Cerebellar nuclear complex (tissue), 1 donor: ENCODE results near the gene EID1.
"Not testable (repeated sequence)": the region's sequence is repeated elsewhere in the genome, so short reads cannot be mapped to it uniquely, and the experiment has no call there.

Experiments
- DNase-seq, 2 experiments: peaks; one replicate each; lab custom pipeline; 2025; lab: John Stamatoyannopoulos, UW

The EID1 gene

GRCh38 chr15:48877630-48878595 lies at the start of gene EID1:
Gene EID1 (plus strand): TSS chr15:48878134. CDS start chr15:48878177, 43 bp downstream.
- peak in 1 of 2 experiments; percentile 45 for DNase-seq

GRCh38 chr15:48828471-48828870 lies 49.5 kb upstream of the EID1 start:
- DNase-seq: no peak

GRCh38 chr15:48828906-48829305 lies 49.0 kb upstream of the EID1 start:
- no peak for DNase-seq

GRCh38 chr15:48832648-48833047 lies 45.3 kb upstream of the EID1 start:
- DNase-seq: no peak

- no peak for DNase-seq
Observed at GRCh38 chr15:48833526-48834239, 44.3 kb upstream of the EID1 start.

- DNase-seq: no peak
Observed at GRCh38 chr15:48834756-48835155, 43.2 kb upstream of the EID1 start.

GRCh38 chr15:48842501-48842900 lies 35.4 kb upstream of the EID1 start:
- no peak for DNase-seq

GRCh38 chr15:48845123-48845522 lies 32.8 kb upstream of the EID1 start:
- DNase-seq: no peak

- DNase-seq: no peak
Observed at GRCh38 chr15:48850648-48851047, 27.3 kb upstream of the EID1 start.

GRCh38 chr15:48851956-48852355 lies 26.0 kb upstream of the EID1 start:
- no peak for DNase-seq

GRCh38 chr15:48854434-48854833 lies 23.5 kb upstream of the EID1 start:
- not testable (repeated sequence) for DNase-seq

- no peak for DNase-seq
Observed at GRCh38 chr15:48855501-48856440, 22.2 kb upstream of the EID1 start.

GRCh38 chr15:48856942-48857341 lies 21.0 kb upstream of the EID1 start:
- DNase-seq: no peak

- no peak for DNase-seq
Observed at GRCh38 chr15:48858401-48858800, 19.5 kb upstream of the EID1 start.

- DNase-seq: no peak
Observed at GRCh38 chr15:48859426-48859825, 18.5 kb upstream of the EID1 start.

GRCh38 chr15:48861813-48862431 lies 16.0 kb upstream of the EID1 start:
- peak; percentile 4 to 24 for DNase-seq

- no peak for DNase-seq
Observed at GRCh38 chr15:48862705-48863104, 15.2 kb upstream of the EID1 start.

GRCh38 chr15:48865370-48866079 lies 12.4 kb upstream of the EID1 start:
- no peak for DNase-seq

- DNase-seq: no peak
Observed at GRCh38 chr15:48866141-48866563, 11.8 kb upstream of the EID1 start.

GRCh38 chr15:48868023-48868422 lies 9.9 kb upstream of the EID1 start:
- no peak for DNase-seq

- no peak for DNase-seq
Observed at GRCh38 chr15:48868536-48868935, 9.4 kb upstream of the EID1 start.
